NCI-H1105 (cell line): ENCODE measurements around the gene ERC2.
A peak's percentile ranks its signal among the peaks of the same experiment; 100 is the strongest.

Experiments used
- DNase-seq: peaks from one replicate; lab custom pipeline; 2025; lab: John Stamatoyannopoulos, UW

The ERC2 gene

GRCh38 chr3:55929154-55929869 lies 539.0 kb downstream of the ERC2 start:
- DNase-seq = no peak

GRCh38 chr3:55923626-55924025 lies 544.6 kb downstream of the ERC2 start:
- DNase-seq = no peak

- DNase-seq = no peak
Measured at GRCh38 chr3:55923207-55923606, 545.1 kb downstream of the ERC2 start.

- no peak for DNase-seq
Measured at GRCh38 chr3:55912880-55913279, 555.4 kb downstream of the ERC2 start.

GRCh38 chr3:55911266-55911665 lies 557.0 kb downstream of the ERC2 start:
- DNase-seq = no peak

- DNase-seq = no peak
Measured at GRCh38 chr3:55910543-55910942, 557.7 kb downstream of the ERC2 start.

GRCh38 chr3:55909373-55909772 lies 558.9 kb downstream of the ERC2 start:
- no peak for DNase-seq

GRCh38 chr3:55907616-55908015 lies 560.7 kb downstream of the ERC2 start:
- DNase-seq = no peak

- DNase-seq = no peak
Measured at GRCh38 chr3:55906896-55907295, 561.4 kb downstream of the ERC2 start.

- no peak for DNase-seq
Measured at GRCh38 chr3:55904716-55905115, 563.6 kb downstream of the ERC2 start.

GRCh38 chr3:55903680-55904079 lies 564.6 kb downstream of the ERC2 start:
- DNase-seq = no peak

GRCh38 chr3:55902221-55902900 lies 565.9 kb downstream of the ERC2 start:
- no peak for DNase-seq

GRCh38 chr3:55899887-55900286 lies 568.4 kb downstream of the ERC2 start:
- no peak for DNase-seq

GRCh38 chr3:55897573-55898224 lies 570.6 kb downstream of the ERC2 start:
- DNase-seq = no peak

GRCh38 chr3:55895897-55896566 lies 572.2 kb downstream of the ERC2 start:
- DNase-seq = no peak

- DNase-seq = peak; percentile 60
Measured at GRCh38 chr3:55894605-55895004, 573.7 kb downstream of the ERC2 start.

GRCh38 chr3:55893045-55893664 lies 575.1 kb downstream of the ERC2 start:
- no peak for DNase-seq

- no peak for DNase-seq
Measured at GRCh38 chr3:55891106-55891505, 577.2 kb downstream of the ERC2 start.

- no peak for DNase-seq
Measured at GRCh38 chr3:55888282-55888885, 579.9 kb downstream of the ERC2 start.

GRCh38 chr3:55885721-55886120 lies 582.5 kb downstream of the ERC2 start:
- peak; percentile 6 for DNase-seq

GRCh38 chr3:55884491-55885285 lies 583.6 kb downstream of the ERC2 start:
- DNase-seq = no peak
